HL-60 (cell line): ENCODE results near the gene UBL3.

Source experiments
- DNase-seq, 2 experiments: peaks; one replicate each; pipeline ENCODE4 v3.0.0-alpha.2; 2010 to 2020; ENCODE audit warnings: low read depth in 1 of 2, low spot score in 1 of 2
- H3K27ac ChIP-seq: fragments of 250-450 bp; sonication (Bioruptor Pico); replicated peaks from 2 replicates; pipeline ENCODE4 v1.5.1; 2020; ENCODE audit warnings: mild to moderate bottlenecking, moderate library complexity
- H3K27me3 ChIP-seq: fragments of 250-450 bp; sonication (Bioruptor Pico); 2 replicates; pipeline ENCODE4 v1.5.1; 2021; ENCODE audit warnings: mild to moderate bottlenecking, moderate library complexity; ENCODE audit not compliant: insufficient read depth, poor library complexity, severe bottlenecking
- H3K4me3 ChIP-seq: replicated peaks from 2 replicates; pipeline ENCODE4 v1.5.1; 2011; ENCODE audit warnings: mild to moderate bottlenecking, control low read depth, low read length; ENCODE audit not compliant: insufficient read depth
- CTCF ChIP-seq: IDR thresholded peaks from one replicate; pipeline ENCODE4 v1.5.1; 2011; ENCODE audit warnings: low read length, control low read depth, inconsistent platforms; ENCODE audit not compliant: insufficient read depth
- GABPA ChIP-seq: IDR thresholded peaks from 2 replicates; pipeline ENCODE4 v1.6.1; 2012; ENCODE audit warnings: low read depth
- POLR2AphosphoS5 ChIP-seq: IDR thresholded peaks from 2 replicates; pipeline ENCODE4 v1.6.1; 2012; ENCODE audit warnings: low read depth
- REST ChIP-seq: IDR thresholded peaks from 2 replicates; pipeline ENCODE4 v1.6.1; 2012; ENCODE audit warnings: low read depth; ENCODE audit not compliant: insufficient replicate concordance
- SPI1 ChIP-seq: IDR thresholded peaks from 2 replicates; pipeline ENCODE4 v1.6.1; 2012; ENCODE audit warnings: low read depth, mild to moderate bottlenecking, borderline replicate concordance

Gene UBL3

GRCh38 chr13:29810898-29811297, 39.5 kb downstream of the UBL3 start:
- TF ChIP-seq SPI1 (no peak), GABPA (no peak), POLR2AphosphoS5 (no peak)
- Histone ChIP-seq H3K4me3 (no peak overlapping the region), H3K27me3 (no peaks in the 10 kb centered on the region), H3K27ac (no peak overlapping the region)
- DNase-seq = no peak

GRCh38 chr13:29810145-29810742, 40.2 kb downstream of the UBL3 start:
- no peak for DNase-seq
- H3K4me3 ChIP-seq = no peak overlapping the region
- H3K27me3 ChIP-seq = no peaks in the 10 kb centered on the region
- H3K27ac ChIP-seq = no peak overlapping the region
- no peak for TF ChIP-seq GABPA
- TF ChIP-seq SPI1 = no peak
- no peak for TF ChIP-seq POLR2AphosphoS5
- TF ChIP-seq CTCF = no peak
- no peak for TF ChIP-seq REST

GRCh38 chr13:29808264-29808663, 42.2 kb downstream of the UBL3 start:
- no peak for TF ChIP-seq POLR2AphosphoS5
- DNase-seq = no peak
- Histone ChIP-seq H3K4me3 (no peak overlapping the region), H3K27ac (no peak overlapping the region), H3K27me3 (no peaks in the 10 kb centered on the region)

- no peak for DNase-seq
- H3K27ac ChIP-seq = no peak overlapping the region
- TF ChIP-seq SPI1 = no peak
- no peak overlapping the region for H3K4me3 ChIP-seq
- H3K27me3 ChIP-seq = no peaks in the 10 kb centered on the region
Measured at GRCh38 chr13:29805994-29806979, 44.1 kb downstream of the UBL3 start.

GRCh38 chr13:29803221-29803620, 47.2 kb downstream of the UBL3 start:
- H3K27me3 ChIP-seq = no peaks in the 10 kb centered on the region
- H3K4me3 ChIP-seq = no peak overlapping the region
- H3K27ac ChIP-seq = no peak overlapping the region
- TF ChIP-seq CTCF (no peak), POLR2AphosphoS5 (no peak), REST (no peak), GABPA (no peak), SPI1 (no peak)
- DNase-seq = no peak
